GM19240 (cell line): Measurements from ENCODE around the gene KCNK10.
"Not testable (repeated sequence)": the region's sequence is repeated elsewhere in the genome, so short reads cannot be mapped to it uniquely, and the experiment has no call there.

Source experiments
- DNase-seq: peaks from one replicate; pipeline ENCODE4 v3.0.0; 2011; ENCODE audit warnings: low spot score; ENCODE audit not compliant: insufficient read length

Gene KCNK10

DNA sequence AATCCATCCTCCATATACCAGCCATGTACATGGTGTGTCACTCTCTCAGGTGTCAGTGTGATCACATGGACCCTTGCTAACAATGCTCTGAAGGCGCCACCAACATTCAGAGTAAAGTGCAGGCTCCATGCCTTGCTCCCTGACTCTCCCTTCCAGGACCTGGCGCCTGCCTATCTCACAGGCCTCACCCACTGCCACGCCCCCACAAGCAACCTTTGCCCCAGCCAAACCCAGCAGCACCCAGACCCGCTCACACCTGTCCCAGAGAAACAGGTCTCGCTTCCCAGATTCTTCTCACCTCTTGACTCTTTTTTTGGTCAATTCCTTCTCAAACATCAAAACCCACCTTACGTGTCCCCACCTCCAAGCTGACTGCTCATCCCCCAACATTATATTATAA, 52.3 kb downstream of the KCNK10 start:
- DNase-seq, result no peak

DNA sequence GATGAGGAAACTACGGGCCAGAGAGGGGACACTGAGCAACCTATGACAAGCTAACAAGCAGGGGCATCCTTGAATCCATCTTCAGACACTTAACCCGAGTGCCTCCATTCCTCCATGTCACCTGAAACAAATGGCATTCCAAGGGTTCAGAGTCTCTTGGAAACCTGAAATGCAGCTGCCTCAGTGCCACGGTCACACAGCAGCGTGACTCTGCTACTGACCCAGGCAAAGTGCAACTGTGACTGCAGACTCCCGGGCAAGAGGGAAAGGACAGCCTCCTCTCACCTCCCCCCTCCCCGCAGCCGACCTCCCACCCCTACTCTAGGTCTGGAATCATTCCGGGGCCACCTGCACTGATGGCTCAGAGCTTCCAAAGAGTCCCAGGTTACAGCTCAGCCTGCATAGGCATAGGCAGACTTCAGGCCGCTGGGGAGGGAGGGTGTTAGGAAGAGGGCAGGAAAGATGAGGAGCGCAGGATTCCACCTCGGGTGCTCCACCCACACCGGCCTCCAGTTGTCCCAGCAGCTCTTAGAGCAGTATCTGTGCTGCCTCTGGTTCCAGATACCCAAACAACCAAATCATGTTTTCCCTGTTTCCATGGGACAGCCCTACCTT, 53.2 kb downstream of the KCNK10 start:
- no peak for DNase-seq

DNA sequence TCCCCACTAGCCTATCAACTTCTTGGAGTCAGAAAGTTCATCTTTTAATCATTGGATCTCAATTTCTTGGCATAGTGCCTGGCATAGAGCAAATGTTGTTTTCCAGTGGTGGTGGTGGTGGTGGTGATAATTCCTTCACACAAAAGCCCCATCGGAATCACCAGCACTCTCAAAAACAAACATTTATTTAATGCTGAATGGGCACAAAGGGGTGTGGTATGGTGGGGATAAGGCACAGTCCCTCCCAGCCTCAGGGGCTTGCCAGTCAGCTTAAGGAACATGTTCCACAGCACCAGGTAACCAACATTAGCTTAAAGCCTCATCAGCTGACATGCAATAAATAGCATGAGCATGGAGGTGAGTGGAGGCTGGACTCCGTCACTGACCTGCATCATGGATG, 56.6 kb downstream of the KCNK10 start:
- DNase-seq, result no peak

DNA sequence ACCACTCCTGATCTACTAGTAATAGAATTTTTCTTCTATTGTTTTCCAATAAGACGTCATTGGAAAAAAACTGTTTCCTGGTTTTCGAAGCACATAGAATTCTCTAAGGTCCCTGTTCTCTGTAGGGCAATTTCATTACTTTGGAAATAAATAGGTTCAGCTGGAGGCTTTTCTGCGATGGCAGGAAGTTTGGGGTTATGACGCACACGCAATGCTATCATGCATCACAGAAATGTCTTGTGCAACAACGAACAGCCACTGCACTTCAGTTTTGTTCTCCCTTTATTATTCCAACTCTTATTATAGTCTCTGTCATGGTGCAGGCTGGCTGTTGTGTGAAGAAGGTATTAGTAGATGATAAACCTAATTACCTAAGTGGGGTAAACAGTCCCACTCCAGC, 59.0 kb downstream of the KCNK10 start:
- no peak for DNase-seq

- DNase-seq, result not testable (repeated sequence)
Measured at GRCh38 chr14:88261302-88261701, 61.8 kb downstream of the KCNK10 start.

DNA sequence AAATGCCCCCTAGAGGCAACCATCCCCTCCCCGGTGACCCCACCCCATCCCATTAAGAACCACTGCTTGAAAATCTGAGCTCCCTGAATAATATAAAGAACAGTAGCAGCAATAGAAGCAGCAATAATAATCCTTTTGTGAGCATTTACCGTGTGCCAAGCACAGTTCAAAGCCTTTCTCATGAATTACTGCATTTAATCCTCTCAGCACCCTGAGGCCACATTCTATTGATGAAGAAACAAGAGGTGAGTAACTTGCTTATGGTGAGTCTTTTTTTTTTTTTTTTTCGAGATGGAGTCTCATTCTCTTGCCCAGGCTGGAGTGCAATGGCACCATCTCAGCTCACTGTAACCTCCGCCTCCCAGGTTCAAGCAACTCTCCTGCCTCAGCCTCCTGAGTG, 65.0 kb downstream of the KCNK10 start:
- no peak for DNase-seq

DNA sequence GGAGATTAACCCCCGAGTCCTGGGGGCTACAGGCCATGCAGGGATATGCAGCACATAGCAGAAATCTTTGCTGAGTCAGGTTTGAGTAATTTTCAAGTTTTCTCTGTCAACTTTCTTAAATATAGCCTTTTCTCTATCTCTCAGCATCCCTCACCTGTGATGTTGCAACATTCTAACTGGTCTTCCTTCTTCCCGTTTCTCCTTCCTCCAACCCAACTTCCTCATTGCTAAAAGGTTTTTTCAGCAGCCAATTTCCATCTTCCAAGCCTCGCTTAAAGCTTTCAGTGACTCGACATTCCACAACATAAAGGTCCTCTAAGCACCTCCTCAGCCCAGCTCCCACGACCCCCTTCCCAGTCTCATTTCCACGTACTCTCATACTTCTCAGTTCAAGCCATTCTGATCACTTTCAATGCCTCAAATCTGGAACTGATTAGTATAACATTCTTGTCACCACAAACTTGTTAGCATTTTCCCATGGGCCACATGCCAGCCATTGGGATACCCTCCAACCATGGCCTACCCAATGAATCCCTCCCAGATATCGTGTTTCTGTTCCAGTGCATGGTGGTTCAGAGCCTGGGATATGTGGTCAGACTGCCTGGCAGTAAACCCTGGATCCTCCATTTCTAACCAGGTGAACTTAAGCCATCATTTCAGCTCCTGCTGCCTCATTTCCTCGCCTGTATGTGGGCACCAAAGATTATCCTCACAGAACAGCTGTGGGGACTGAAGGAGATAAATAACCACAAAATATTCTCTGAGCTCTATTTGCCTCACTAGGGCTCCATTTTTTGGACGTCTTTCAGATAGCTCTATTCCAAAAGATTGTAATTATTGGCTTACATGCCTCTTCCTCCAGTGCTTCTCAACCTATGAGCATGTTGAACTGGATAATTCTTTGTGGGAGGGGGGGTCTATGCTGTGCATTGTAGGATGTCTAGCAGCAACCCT, 65.8 kb downstream of the KCNK10 start:
- DNase-seq, result no peak

DNA sequence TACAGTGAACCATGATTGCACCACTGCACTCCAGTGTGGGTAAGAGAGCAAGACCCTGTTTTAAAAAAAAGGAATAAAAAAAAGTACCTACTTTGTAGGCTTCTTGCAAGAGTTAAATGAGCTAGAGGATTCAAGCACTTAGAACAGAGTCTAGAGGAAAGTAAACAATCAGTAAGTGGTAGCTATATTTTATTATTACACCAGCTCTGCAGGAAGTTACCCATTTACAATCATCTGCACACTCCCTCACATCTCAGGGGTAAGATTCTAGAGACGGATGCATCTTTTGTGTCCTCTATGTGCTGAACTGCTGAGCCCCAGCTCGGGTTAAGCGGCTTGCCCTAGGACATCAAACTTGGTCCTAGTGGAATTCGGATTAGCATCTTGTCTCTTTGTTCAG, 67.3 kb downstream of the KCNK10 start:
- no peak for DNase-seq

DNA sequence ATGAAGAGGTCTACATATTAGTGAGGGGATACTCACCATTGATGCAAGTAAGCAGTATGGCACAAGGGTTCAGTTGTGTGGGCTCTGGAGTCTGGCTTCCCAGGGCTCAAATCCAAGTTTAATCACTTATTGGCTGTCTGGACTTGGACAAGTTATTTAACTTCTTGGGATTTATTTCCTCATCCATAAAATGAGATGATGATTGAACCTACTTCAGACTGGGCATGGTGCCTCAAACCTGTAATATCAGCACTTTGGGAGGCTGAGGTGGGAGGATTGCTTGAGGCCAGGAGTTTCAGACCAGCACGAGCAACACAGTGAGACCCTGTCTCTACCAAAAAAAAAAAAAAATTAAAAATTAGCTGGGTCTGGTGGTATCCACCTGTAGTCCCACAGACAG, 67.9 kb downstream of the KCNK10 start:
- no peak for DNase-seq

DNA sequence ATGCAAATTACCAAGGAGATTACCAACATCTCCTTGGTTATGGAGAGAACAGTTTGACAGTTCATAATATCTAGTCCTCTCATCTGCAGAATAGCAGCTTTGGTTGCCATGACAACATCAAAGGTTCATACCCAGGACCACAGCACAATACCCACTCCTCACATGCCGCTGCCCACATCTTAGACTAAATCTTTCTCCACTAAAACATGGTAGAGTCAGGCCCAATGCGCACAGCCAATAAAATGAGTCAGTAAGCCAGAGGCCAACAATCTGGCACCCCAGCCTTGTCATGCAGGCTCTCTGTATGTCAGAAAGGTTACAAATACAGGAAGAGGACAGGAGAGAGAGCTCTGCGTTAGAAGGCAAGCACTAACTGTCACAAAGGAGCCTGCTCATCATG, 70.6 kb downstream of the KCNK10 start:
- DNase-seq, result no peak

- DNase-seq, result no peak
Measured at GRCh38 chr14:88251650-88252049, 71.4 kb downstream of the KCNK10 start.

- no peak for DNase-seq
Measured at GRCh38 chr14:88249266-88249665, 73.8 kb downstream of the KCNK10 start.

- no peak for DNase-seq
Measured at GRCh38 chr14:88248606-88249005, 74.5 kb downstream of the KCNK10 start.

GRCh38 chr14:88247228-88247627, 75.8 kb downstream of the KCNK10 start:
- DNase-seq, result no peak

DNA sequence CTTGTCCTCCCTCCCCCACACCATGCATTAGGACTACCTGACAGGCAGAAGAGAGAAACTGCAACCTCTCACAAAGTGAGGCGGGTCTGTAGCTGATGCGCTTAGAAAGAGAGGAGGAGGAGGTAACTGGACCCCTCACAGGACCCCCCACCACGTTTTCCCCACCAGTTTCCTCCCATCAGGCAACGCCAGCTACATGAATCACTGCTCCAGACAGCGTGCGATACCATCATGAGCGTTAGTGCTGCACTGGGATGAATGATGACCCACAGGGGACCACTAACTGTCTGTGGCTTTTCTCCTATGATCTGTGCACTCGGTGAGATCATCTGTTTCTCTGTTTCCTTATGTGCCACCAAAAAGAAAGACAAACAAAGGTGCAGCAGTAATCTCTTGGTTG, 77.7 kb downstream of the KCNK10 start:
- no peak for DNase-seq

DNA sequence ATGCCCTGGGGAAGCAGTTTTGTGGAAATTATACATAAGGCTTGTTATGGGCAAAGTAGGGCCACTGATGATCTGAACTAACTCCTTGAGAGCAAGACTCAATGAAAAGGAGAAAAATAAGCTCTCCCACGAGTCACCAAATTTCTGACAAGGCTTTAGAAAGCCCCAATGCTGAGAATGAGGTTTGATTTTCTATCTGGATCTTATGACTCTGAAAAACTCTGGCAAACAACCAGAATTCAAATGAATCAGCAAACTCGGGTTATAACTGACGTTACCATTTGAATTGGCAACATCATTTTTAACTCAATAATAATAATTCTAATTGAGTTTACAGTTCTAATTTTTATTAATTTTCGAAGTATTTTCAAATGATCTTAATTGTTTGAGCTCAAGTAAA, 79.1 kb downstream of the KCNK10 start:
- no peak for DNase-seq

- no peak for DNase-seq
Measured at GRCh38 chr14:88242446-88242845, 80.6 kb downstream of the KCNK10 start.

DNA sequence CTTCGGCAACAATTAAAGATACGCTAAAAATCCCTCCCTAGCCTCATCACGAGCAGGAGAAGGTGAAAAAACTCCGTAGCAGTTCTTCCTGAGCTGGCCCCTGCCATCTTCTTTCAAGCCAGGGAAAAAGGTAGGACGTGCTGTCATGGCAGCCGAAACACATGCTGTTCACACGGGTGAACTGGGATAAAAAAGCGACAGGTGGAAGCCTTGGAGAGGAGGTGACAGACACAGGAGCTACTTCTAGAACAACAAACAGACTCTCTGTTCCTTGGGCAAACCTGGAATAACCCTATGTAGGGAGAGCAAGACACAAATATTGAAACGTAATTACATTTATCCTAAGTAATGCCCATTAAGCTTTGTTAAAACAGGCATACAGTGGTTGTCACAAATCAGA, 81.3 kb downstream of the KCNK10 start:
- DNase-seq, result no peak

- DNase-seq, result no peak
Measured at GRCh38 chr14:88234442-88234841, 88.6 kb downstream of the KCNK10 start.

DNA sequence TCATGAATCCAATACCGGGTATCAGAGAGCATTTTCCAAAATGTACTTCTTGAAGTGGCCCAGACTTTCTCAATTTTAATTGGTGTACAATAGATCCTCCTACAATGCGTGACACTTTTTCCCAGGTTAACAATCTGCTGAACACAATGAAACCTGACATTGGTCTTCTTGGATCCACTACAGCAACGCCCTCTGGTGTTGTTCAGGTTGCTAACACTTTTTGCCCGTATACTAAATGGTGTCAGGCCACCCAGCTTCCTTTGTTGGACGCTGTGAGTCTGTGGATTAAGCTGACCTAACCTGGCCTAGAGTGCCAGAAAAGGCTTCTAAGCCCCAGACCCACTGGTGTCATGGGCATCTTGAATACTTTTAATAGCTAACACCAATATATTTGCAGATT, 89.2 kb downstream of the KCNK10 start:
- DNase-seq, result no peak

DNA sequence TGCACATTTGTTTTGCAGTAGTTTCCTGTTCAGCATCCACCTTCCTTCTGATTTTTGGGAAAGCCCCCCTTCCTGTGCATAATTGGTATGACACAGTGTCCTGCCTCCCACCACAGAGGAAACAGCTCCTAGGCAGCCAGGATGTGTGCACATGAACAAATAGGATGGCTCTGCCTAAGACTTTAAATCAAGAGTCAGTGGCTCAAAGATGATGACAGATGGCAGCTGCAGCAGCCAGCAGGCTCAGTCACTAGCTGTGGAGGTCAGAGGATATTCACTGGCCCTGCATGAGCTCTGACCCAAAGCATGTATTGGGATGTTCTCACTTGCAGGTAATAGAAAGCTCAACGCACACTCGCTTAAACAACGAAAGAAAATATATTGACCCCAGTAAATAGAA, 90.3 kb downstream of the KCNK10 start:
- no peak for DNase-seq

DNA sequence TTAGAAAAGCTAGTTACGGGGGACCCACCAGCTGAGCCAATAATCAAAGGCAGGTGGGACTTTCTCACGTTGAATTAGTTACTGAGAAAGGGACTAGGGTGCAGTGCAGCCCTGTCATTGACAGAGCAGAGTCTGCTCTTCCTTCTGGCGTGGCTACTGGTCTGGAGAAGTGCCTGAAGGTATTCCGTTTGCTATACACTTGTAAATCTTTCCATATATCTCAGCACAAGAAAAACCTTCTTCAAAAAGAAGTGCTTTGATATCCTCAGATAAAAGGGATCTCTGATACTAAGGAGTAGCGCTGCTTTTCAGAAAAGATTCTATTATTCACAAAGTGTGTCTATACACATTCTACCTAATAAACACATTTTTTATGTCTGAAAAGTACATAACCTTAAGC, 91.5 kb downstream of the KCNK10 start:
- no peak for DNase-seq

DNA sequence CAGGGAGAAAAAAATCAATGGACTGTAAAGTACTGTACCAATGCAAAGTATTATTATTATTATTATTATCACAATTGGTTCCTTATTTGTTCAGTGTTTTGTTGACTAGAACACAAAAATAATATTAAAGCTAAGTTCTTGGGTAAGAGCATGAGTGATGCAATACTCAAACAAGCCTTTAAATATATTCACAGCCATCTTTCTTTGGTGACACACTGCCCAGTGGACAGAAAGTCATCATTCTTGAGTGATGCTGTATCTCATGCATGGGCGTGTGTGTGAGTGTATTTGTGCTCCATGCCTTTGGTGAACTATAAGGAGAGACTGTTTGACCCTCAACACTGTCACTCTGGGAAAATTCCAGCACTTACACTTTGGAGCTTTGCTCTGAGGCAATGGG, 93.6 kb downstream of the KCNK10 start:
- no peak for DNase-seq
